ENCODE data around the gene ATP6V0C.
"Not testable (repeated sequence)": the region's sequence is repeated elsewhere in the genome, so short reads cannot be mapped to it uniquely, and the experiment has no call there.

Gene ATP6V0C

GRCh38 chr16:2477327-2477726 lies 36.4 kb upstream of the ATP6V0C start:
- TF ChIP-seq CTCF (conservative IDR thresholded peaks at IDR 0.05; ENCODE audit: low read depth, low read length) = no peak
- H4K20me1 ChIP-seq (ENCODE audit: insufficient read depth) = no peaks in the 10 kb centered on the region

GRCh38 chr16:2478279-2478678 lies 35.5 kb upstream of the ATP6V0C start:
- Histone ChIP-seq H3K27me3 (ENCODE audit: insufficient read depth, low read depth) (no peaks in the 10 kb centered on the region), H2AFZ (ENCODE audit: low read depth) (no peak overlapping the region), H3K9ac (no peak overlapping the region), H3K27ac (no peak overlapping the region), H3K4me2 (no peak overlapping the region), H3K79me2 (ENCODE audit: insufficient read depth, low read depth) (peaks cover 7% of the 10 kb centered on the region; the same call in 1 of the 2 replicates), H4K20me1 (ENCODE audit: insufficient read depth) (no peaks in the 10 kb centered on the region), H3K4me1 (ENCODE audit: low read depth, poor library complexity, severe bottlenecking) (peaks cover 8% of the 10 kb centered on the region), H3K4me3 (IDR thresholded peaks at IDR 0.05; ENCODE audit: insufficient read depth, low read depth, low read length) (no peak overlapping the region), H3K36me3 (ENCODE audit: insufficient read depth) (no peaks in the 10 kb centered on the region)
- TF ChIP-seq CTCF (conservative IDR thresholded peaks at IDR 0.05; ENCODE audit: low read depth, low read length) = no peak

More at GRCh38 chr16:2477327-2477726, 36.4 kb upstream of the ATP6V0C start:
- Histone ChIP-seq H2AFZ (ENCODE audit: low read depth) (no peak overlapping the region), H3K9ac (no peak overlapping the region), H3K4me2 (no peak overlapping the region), H3K27ac (no peak overlapping the region), H3K4me3 (IDR thresholded peaks at IDR 0.05; ENCODE audit: insufficient read depth, low read depth, low read length) (no peak overlapping the region), H3K4me1 (ENCODE audit: low read depth, poor library complexity, severe bottlenecking) (peaks cover 12% of the 10 kb centered on the region), H3K79me2 (ENCODE audit: insufficient read depth, low read depth) (peaks cover 7% of the 10 kb centered on the region; the same call in 1 of the 2 replicates), H3K36me3 (ENCODE audit: insufficient read depth) (no peaks in the 10 kb centered on the region), H3K27me3 (ENCODE audit: insufficient read depth, low read depth) (peaks cover 2% of the 10 kb centered on the region; the same call in 1 of the 2 replicates)

GRCh38 chr16:2479996-2480395 lies 33.8 kb upstream of the ATP6V0C start:
- H3K36me3 ChIP-seq (ENCODE audit: insufficient read depth); H3K79me2 ChIP-seq (ENCODE audit: insufficient read depth, low read depth); H4K20me1 ChIP-seq (ENCODE audit: insufficient read depth); H3K27ac ChIP-seq; H3K4me3 ChIP-seq (IDR thresholded peaks at IDR 0.05; ENCODE audit: insufficient read depth, low read depth, low read length); H3K9ac ChIP-seq; H3K4me2 ChIP-seq; H2AFZ ChIP-seq (ENCODE audit: low read depth); H3K27me3 ChIP-seq (ENCODE audit: insufficient read depth, low read depth); H3K4me1 ChIP-seq (ENCODE audit: low read depth, poor library complexity, severe bottlenecking): not testable (repeated sequence)

GRCh38 chr16:2480948-2481347 lies 32.8 kb upstream of the ATP6V0C start:
- Histone ChIP-seq H3K9ac (no peak overlapping the region), H3K4me3 (IDR thresholded peaks at IDR 0.05; ENCODE audit: insufficient read depth, low read depth, low read length) (no peak overlapping the region), H4K20me1 (ENCODE audit: insufficient read depth) (no peaks in the 10 kb centered on the region), H2AFZ (ENCODE audit: low read depth) (no peak overlapping the region), H3K4me1 (ENCODE audit: low read depth, poor library complexity, severe bottlenecking) (peaks cover 1% of the 10 kb centered on the region), H3K36me3 (ENCODE audit: insufficient read depth) (no peaks in the 10 kb centered on the region), H3K27me3 (ENCODE audit: insufficient read depth, low read depth) (no peaks in the 10 kb centered on the region), H3K27ac (no peak overlapping the region), H3K79me2 (ENCODE audit: insufficient read depth, low read depth) (0 out of 2 replicates have a peak, but pooled peaks cover 7% of the 10 kb centered on the region), H3K4me2 (no peak overlapping the region)
- TF ChIP-seq CTCF (conservative IDR thresholded peaks at IDR 0.05; ENCODE audit: low read depth, low read length) = no peak

GRCh38 chr16:2481676-2482075 lies 32.1 kb upstream of the ATP6V0C start:
- Histone ChIP-seq H3K4me1 (ENCODE audit: low read depth, poor library complexity, severe bottlenecking) (no peaks in the 10 kb centered on the region), H3K79me2 (ENCODE audit: insufficient read depth, low read depth) (0 out of 2 replicates have a peak, but pooled peaks cover 7% of the 10 kb centered on the region), H3K27me3 (ENCODE audit: insufficient read depth, low read depth) (no peaks in the 10 kb centered on the region), H3K27ac (no peak overlapping the region), H4K20me1 (ENCODE audit: insufficient read depth) (no peaks in the 10 kb centered on the region), H2AFZ (ENCODE audit: low read depth) (no peak overlapping the region), H3K36me3 (ENCODE audit: insufficient read depth) (no peaks in the 10 kb centered on the region), H3K9ac (no peak overlapping the region), H3K4me2 (no peak overlapping the region), H3K4me3 (IDR thresholded peaks at IDR 0.05; ENCODE audit: insufficient read depth, low read depth, low read length) (no peak overlapping the region)
- no peak for TF ChIP-seq CTCF (conservative IDR thresholded peaks at IDR 0.05; ENCODE audit: low read depth, low read length)

Measured in KMS-11 (cell line).